Lower leg skin (tissue), 4 donors: ENCODE data around the gene PRR35. TPM values are rescaled to one million over a fixed set of nuclear protein-coding genes. Genes with fewer than 3 reads are reported as not detected.

Experiments
- DNase-seq, 2 donors: peaks; one replicate each; pipeline ENCODE4 v3.0.0-alpha.2; 2019; ENCODE audit warnings: low spot score in 2 of 2
- H3K4me3 ChIP-seq: fragments of 200-600 bp; sonication (generic); 2 replicates; pipeline ENCODE4 v1.5.1; 2017; ENCODE audit warnings: mild to moderate bottlenecking, low read depth; ENCODE audit not compliant: poor library complexity, severe bottlenecking
- POLR2A ChIP-seq, 2 donors: fragments of 450-650 bp; IDR thresholded peaks; one replicate each; pipeline ENCODE4 v1.6.1; 2016 to 2017; ENCODE audit warnings: antibody characterized with exemption in 2 of 2, mild to moderate bottlenecking in 1 of 2, moderate library complexity in 1 of 2
- WGBS, 2 donors: methylation state at CpG; one replicate each; pipeline ENCODE4 v1.1.5; 2018; 5-methylcytosine and 5-hydroxymethylcytosine counted together
- intact Hi-C: fragments of 100-400 bp; cut with DNase I; formaldehyde crosslinking; loops from one replicate; pipeline ENCODE4 v1.15.0; 2023; ENCODE audit warnings: low total_unique reads
- total RNA-seq, 4 donors: library from RNA; depleted of rRNA; stranded (reverse); fragments of >200 nt; gene quantifications; one replicate each; pipeline ENCODE4 v1.1.0, GENCODE V29; 2016
- TF ChIP-seq, protein P1 (sequence below), 3 donors: fragments of 450-650 bp; IDR thresholded peaks; one replicate each; pipeline ENCODE4 v1.5.1; 2016; ENCODE audit warnings: antibody characterized with exemption in 3 of 3, mild to moderate bottlenecking in 3 of 3, moderate library complexity in 2 of 3

Gene PRR35
- not detected for total RNA-seq

GRCh38 chr16:560204-560700, at the start of gene PRR35:
TSS of gene PRR35 (plus strand) at chr16:560394. CDS start at chr16:563295, 2,901 bp downstream.
- no peak for DNase-seq
- WGBS, 2 donors, result 0% methylated on average over 1 to 29 of the region's 84 CpGs
- no peak for TF ChIP-seq POLR2A (IDR thresholded peaks at IDR 0.05)
- H3K4me3 ChIP-seq, result no peak within 1 kb of the TSS
- intact Hi-C loops, result no loop called here

DNA sequence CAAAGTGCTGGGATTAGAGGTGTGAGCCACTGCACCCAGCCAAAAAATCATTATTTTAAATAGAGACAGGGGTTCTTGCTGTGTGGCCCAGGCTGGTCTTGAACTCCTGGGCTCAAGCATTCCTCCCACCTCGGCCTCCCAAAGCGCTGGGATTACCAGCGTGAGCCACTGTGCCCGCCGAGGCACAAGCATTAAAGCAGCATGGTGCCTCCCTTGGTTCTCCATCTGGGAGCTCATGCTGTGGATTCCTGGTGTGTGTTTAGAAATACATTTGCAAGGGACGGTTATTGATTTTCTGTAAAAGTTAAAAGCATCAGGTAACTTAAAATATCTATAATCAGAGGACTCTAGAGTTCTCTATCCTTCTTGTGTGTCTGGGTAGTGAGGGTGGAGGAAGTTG, 47.4 kb upstream of the PRR35 start:
- no peak overlapping the region for H3K4me3 ChIP-seq
- no peak for DNase-seq
- intact Hi-C loops, result no loop called here
- TF ChIP-seq POLR2A (IDR thresholded peaks at IDR 0.05), result no peak
- TF ChIP-seq, protein P1, sequence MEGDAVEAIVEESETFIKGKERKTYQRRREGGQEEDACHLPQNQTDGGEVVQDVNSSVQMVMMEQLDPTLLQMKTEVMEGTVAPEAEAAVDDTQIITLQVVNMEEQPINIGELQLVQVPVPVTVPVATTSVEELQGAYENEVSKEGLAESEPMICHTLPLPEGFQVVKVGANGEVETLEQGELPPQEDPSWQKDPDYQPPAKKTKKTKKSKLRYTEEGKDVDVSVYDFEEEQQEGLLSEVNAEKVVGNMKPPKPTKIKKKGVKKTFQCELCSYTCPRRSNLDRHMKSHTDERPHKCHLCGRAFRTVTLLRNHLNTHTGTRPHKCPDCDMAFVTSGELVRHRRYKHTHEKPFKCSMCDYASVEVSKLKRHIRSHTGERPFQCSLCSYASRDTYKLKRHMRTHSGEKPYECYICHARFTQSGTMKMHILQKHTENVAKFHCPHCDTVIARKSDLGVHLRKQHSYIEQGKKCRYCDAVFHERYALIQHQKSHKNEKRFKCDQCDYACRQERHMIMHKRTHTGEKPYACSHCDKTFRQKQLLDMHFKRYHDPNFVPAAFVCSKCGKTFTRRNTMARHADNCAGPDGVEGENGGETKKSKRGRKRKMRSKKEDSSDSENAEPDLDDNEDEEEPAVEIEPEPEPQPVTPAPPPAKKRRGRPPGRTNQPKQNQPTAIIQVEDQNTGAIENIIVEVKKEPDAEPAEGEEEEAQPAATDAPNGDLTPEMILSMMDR (IDR thresholded peaks at IDR 0.05), result no peak
- WGBS, 2 donors, result 86 to 87% methylated on average over 6 of the region's 6 CpGs

DNA sequence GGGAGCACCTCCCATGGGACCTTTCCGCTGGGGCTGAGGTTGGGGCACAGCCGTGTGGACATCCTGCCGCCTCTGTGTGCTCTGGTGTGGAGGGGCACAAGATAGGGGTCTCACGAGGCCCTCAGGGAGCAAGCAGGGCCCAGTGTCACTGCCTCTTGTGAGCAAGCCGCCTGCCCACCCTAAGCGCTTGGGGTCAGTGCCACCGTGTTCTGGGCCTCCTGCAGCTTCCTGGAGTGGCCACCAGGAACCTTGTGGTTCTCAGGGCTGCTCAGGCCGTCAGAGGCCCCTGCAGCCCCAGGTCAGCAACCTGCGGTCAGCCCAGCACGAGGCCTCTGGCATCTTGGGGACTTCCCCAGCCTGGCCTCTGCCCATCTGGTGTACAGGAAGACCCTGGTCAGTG, 46.2 kb upstream of the PRR35 start:
- intact Hi-C loops, result no loop called here

DNA sequence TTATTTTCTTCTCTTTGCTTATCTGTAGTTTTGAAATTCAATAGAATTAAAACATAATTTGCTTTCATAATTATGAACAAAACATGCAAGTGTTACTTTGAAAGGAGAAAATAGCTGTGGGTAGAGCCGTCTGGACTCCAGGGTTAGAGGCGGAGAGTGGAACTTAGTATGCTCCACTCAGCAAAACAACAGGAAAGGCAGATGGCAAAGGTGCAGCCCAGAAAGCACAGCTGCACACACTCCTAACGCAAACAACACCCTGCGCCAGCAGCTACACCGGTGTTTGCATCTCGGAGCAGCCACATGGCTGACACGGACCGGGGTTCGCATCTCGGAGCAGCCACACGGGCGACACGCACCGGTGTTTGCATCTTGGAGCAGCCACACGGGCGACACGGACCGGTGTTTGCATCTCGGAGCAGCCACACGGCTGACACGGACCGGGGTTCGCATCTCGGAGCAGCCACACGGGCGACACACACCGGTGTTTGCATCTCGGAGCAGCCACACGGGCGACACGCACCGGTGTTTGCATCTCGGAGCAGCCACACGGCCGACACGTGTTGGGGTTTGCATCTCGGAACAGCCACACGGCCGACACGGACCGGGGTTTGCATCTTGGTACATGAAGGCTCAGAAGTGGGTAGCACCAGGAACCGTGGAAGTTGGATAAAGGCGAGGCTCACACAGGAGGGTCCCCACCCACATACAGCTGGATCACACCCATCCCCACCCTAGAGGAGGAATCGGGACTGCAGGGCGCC, 44.8 kb upstream of the PRR35 start:
- H3K4me3 ChIP-seq, result no peak overlapping the region
- no peak for DNase-seq
- TF ChIP-seq, protein P1 (IDR thresholded peaks at IDR 0.05), result no peak
- TF ChIP-seq POLR2A (IDR thresholded peaks at IDR 0.05), result no peak
- intact Hi-C loops, result no loop called here
- WGBS, 2 donors, result 89 to 91% methylated on average over 45 of the region's 45 CpGs

More for the DNA sequence above, 46.2 kb upstream of the PRR35 start:
- DNase-seq, result no peak
- TF ChIP-seq, protein P1 (IDR thresholded peaks at IDR 0.05), result no peak
- no peak for TF ChIP-seq POLR2A (IDR thresholded peaks at IDR 0.05)
- 84 to 90% methylated on average over 8 to 10 of the region's 10 CpGs for WGBS, 2 donors
- H3K4me3 ChIP-seq, result no peak overlapping the region

DNA sequence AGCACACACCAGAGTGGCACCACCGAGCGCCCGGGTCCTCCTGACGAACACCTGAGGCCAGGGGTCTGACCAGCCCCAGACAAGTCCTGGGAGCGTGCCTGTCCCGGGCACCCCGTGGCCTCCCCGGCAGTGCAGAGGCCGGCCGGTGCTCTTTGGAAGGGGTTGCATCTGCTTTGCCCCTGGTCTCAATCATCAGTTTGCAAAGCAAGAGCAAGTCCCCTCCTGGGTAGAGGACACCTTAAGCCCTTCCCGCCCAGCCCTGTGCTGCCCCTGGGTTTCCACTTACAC, 44.3 kb upstream of the PRR35 start:
- intact Hi-C loops, result no loop called here
- H3K4me3 ChIP-seq, result no peak overlapping the region
- DNase-seq, result no peak
- WGBS, 2 donors, result 91% methylated on average over 10 to 11 of the region's 11 CpGs
- no peak for TF ChIP-seq POLR2A (IDR thresholded peaks at IDR 0.05)
- TF ChIP-seq, protein P1 (IDR thresholded peaks at IDR 0.05), result no peak

DNA sequence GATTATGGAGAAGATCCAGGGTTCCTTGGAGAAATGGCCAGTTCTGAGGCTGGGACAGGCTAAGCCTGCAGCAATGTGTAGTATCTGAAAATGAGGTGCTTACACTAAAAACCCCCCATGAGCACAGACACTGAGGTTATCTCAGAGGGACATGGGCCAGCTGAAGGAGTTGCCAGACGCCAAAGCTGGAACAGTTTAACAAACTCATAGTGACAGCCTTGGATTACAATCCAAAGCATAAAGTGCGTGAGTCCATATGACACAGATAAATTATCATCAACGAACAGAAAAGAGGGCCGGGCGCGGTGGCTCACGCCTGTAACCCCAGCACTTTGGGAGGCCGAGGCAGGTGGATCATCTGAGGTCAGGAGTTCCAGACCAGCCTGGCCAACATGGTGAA, 43.9 kb upstream of the PRR35 start:
- no peak overlapping the region for H3K4me3 ChIP-seq
- no peak for DNase-seq
- no peak for TF ChIP-seq POLR2A (IDR thresholded peaks at IDR 0.05)
- TF ChIP-seq, protein P1 (IDR thresholded peaks at IDR 0.05), result no peak
- intact Hi-C loops, result no loop called here
- 94 to 95% methylated on average over 8 of the region's 8 CpGs for WGBS, 2 donors
